Urinary bladder (tissue), 4 donors: ENCODE measurements around the gene CADPS2. TPM values are rescaled to one million over a fixed set of nuclear protein-coding genes. Genes with fewer than 3 reads are reported as not detected.

Experiments
- DNase-seq: peaks from one replicate; pipeline ENCODE4 v3.0.0-alpha.2; 2015; ENCODE audit errors: extremely low spot score
- H3K27ac ChIP-seq: one replicate; pipeline ENCODE4 v1.5.1; 2013; ENCODE audit warnings: low read depth, mild to moderate bottlenecking, moderate library complexity
- H3K36me3 ChIP-seq: one replicate; pipeline ENCODE4 v1.6.1; 2013; ENCODE audit warnings: mild to moderate bottlenecking, moderate library complexity; ENCODE audit not compliant: insufficient read depth
- H3K4me1 ChIP-seq: one replicate; pipeline ENCODE4 v1.6.1; 2013; ENCODE audit warnings: mild to moderate bottlenecking, moderate library complexity; ENCODE audit not compliant: insufficient read depth
- H3K4me3 ChIP-seq: one replicate; pipeline ENCODE4 v1.5.1; 2013; ENCODE audit warnings: low read depth, low read length
- WGBS: extraction: QIAGEN DNeasy Blood & Tissue Kit; methylation state at CpG from one replicate; pipeline ENCODE4 v1.1.7; 2013; 5-methylcytosine and 5-hydroxymethylcytosine counted together
- polyA plus RNA-seq: library from polyadenylated mRNA; stranded (reverse); fragments of 200-250 nt; gene quantifications from one replicate; pipeline ENCODE4 v1.2.3, GENCODE V29; 2013
- total RNA-seq: library from RNA; depleted of rRNA; stranded (reverse); fragments of >200 nt; gene quantifications from one replicate; pipeline ENCODE4 v1.2.3, GENCODE V29; 2014
- donor health status: healthy with polysubstance abuse.
- donor health status: healthy.

Gene CADPS2
- total and polyA plus RNA-seq, 2 donors = 5.5 to 36.0 TPM

DNA sequence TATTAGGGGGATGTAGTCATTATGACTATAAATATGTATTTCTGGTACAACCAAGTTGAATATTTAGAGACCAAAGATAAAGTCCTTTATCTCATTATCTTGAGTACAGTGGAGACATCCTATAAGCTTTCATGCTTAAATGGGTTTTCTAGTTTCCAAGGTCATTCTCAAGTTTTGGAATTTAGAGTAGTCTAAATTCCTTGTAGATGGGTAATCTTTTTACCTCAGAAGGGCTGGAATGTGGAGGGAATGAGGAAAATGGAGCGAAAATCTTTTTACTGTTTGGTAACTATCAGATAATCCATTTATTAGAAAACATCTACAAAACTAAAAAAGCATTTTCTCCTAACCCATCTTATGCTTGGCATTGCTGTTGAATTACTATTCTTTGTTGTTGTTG lies 368.7 kb downstream of the CADPS2 start:
- H3K4me3 ChIP-seq = no peak overlapping the region
- WGBS = 93% methylated on average over 1 of the region's 1 CpG
- DNase-seq = no peak
- no peaks in the 10 kb centered on the region for H3K4me1 ChIP-seq
- no peaks in the 10 kb centered on the region for H3K36me3 ChIP-seq
- H3K27ac ChIP-seq = no peak overlapping the region

DNA sequence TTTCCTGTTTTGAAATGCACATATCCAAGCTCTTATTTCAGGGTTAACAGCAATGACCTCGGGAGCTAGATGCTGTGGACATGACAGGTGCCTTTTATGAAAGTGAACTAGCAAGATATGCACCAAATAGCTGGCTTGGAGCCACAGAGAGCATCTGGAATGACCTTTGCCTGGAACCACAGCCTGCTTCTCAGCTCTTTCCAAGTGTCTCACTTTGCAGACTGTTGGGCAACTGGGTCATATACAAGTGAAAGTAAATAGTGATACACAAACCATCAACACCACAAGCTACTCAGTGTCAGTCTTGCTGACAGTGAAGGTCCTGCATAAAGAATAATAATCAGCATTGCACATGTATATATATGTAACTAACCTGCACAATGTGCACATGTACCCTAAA lies 370.9 kb downstream of the CADPS2 start:
- WGBS = 47% methylated on average over 1 of the region's 1 CpG
- no peak overlapping the region for H3K27ac ChIP-seq
- H3K36me3 ChIP-seq = no peaks in the 10 kb centered on the region
- no peaks in the 10 kb centered on the region for H3K4me1 ChIP-seq
- no peak overlapping the region for H3K4me3 ChIP-seq
- no peak for DNase-seq

DNA sequence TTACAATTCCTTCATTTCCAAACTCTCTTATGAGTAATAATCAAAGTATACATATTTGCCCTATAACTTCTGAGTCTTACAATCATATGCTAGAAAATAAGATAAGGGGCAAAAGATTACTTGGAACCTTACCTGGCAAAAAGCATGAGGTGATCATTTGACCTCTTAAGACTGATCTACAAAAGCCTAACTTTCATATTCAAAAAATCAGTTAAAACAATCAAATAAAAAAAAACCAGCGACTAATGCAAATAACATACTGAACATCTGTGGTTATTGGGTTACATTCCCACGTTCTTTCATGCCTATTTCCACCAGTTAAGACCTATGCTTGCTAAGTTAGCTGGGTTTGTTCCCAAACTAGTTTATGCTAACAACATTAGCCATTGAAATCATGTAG lies 375.0 kb downstream of the CADPS2 start:
- H3K4me3 ChIP-seq = no peak overlapping the region
- no peaks in the 10 kb centered on the region for H3K36me3 ChIP-seq
- H3K27ac ChIP-seq = no peak overlapping the region
- WGBS = 83% methylated on average over 2 of the region's 2 CpGs
- no peaks in the 10 kb centered on the region for H3K4me1 ChIP-seq
- DNase-seq = no peak

DNA sequence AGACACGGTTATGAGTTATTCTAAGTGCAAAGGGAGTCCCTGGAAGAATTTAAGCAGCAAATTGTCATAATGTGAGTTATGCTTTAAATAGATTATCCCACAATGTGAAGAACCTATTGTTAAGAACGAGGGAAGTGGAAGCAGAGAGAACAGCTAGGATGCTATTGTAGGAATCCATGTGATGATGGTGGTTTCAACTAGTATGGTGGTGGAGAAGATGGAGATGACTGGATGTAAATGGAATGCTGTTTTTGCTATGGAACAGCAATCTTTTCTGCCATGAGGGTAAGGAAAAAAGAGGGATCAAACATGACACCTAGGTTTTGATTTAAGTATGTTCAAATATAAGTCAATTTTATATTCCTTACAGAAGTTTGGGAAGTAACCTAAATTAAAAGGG lies 378.7 kb downstream of the CADPS2 start:
- Histone ChIP-seq H3K27ac (no peak overlapping the region), H3K4me3 (no peak overlapping the region), H3K36me3 (no peaks in the 10 kb centered on the region), H3K4me1 (no peaks in the 10 kb centered on the region)
- DNase-seq = no peak
- 73% methylated on average over 2 of the region's 2 CpGs for WGBS

DNA sequence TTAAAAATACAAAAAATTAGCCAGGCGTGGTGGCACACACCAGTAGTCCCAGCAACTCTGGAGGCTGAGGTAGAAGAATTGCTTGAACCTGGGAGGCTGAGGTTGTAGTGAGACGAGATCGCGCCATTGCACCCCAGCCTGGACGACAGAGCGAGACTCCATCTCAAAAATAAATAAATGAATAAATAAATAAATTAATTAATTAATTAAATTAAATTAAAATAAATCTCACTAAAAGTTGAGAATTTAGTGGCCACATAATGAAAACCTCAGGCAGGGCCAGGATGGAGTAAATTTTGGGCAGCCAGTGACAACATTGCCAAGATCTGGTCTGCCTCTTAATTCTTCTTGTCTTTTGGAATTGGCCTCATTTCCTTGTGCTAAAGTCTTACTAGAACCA lies 394.3 kb downstream of the CADPS2 start:
- no peak for DNase-seq
- H3K27ac ChIP-seq = no peak overlapping the region
- 98% methylated on average over 6 of the region's 6 CpGs for WGBS
- H3K36me3 ChIP-seq = no peaks in the 10 kb centered on the region
- H3K4me1 ChIP-seq = no peaks in the 10 kb centered on the region
- H3K4me3 ChIP-seq = no peak overlapping the region

DNA sequence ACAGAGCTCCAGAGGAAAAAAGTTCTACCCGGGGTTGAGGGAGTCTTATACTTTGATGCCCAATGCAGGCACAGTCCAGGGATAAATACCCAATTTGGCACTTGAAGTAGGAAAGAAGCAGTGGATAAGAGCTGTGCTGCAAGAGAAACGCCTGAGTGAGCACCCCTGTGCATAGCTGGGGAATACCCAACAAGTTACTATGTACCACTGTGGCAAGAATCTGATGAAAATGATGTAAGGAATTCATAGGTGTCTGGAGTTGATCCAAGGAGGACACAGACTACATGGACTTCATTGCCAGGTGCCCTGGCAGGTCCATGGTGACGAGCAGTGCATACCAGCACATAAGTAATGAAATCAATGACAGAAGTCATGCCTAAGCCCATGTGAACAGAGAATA lies 398.0 kb downstream of the CADPS2 start:
- no peak overlapping the region for H3K27ac ChIP-seq
- no peaks in the 10 kb centered on the region for H3K36me3 ChIP-seq
- 89% methylated on average over 3 of the region's 3 CpGs for WGBS
- no peak overlapping the region for H3K4me3 ChIP-seq
- H3K4me1 ChIP-seq = no peaks in the 10 kb centered on the region
- no peak for DNase-seq

DNA sequence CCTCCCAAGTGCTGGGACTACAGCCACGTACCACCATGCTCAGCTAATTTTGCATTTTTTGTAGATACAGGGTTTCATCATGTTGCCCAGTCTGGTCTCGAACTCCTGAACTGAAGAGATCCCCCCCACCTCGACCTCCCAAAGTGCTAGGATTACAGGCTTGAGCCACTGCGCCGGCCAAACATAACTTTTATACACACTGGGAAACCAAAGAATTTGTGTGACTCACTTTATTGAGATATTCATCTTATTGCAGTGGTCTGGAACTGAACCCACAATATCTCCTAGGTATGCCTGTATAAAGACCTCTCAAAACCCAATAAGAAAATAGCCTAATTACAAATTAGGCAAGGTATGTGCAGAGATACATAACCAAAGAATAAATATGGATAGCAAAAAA lies 399.1 kb downstream of the CADPS2 start:
- Histone ChIP-seq H3K27ac (no peak overlapping the region), H3K4me3 (no peak overlapping the region), H3K4me1 (no peaks in the 10 kb centered on the region), H3K36me3 (no peaks in the 10 kb centered on the region)
- DNase-seq = no peak
- 75% methylated on average over 5 of the region's 5 CpGs for WGBS

DNA sequence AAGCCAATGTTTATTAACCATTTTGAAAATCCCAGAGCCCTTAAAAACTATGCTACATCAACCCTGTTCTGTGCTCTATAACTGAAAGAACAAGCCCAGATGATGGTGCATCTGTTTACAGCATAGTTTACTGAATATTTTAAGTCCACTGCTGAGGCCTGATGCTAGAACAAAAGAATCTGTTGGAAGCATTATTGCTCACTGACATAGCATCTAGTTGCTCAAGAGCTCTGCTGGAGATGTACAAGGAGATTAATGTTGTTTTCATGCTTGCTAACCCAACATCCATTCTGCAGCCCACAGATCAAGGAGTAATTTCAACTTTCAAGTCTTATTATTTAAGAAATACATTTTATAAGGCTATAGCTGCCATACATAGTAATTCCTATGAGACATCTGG lies 400.4 kb downstream of the CADPS2 start:
- no peak overlapping the region for H3K27ac ChIP-seq
- no peaks in the 10 kb centered on the region for H3K36me3 ChIP-seq
- no peak for DNase-seq
- no peak overlapping the region for H3K4me3 ChIP-seq
- no peaks in the 10 kb centered on the region for H3K4me1 ChIP-seq

DNA sequence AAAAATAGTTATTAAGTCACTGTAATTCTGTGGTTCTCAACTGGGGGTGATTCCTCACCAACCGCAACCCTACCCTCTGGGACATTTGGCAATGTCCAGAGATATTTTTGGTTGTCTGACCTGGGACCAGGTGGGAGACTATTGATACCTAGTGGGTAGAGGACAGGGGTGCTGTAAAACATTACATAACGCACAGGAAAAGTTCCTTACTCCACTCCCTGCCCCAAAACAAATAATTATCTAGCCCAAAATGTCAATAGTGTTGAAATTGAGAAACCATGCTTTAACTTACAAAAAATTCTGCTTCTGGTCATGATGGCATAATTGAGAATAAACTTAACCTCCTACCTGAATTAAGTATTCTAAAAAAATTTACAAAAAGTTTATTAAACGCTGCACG lies 404.0 kb downstream of the CADPS2 start:
- Histone ChIP-seq H3K27ac (no peak overlapping the region), H3K36me3 (no peaks in the 10 kb centered on the region), H3K4me3 (no peak overlapping the region), H3K4me1 (no peaks in the 10 kb centered on the region)
- WGBS = 91% methylated on average over 4 of the region's 4 CpGs
- DNase-seq = no peak

DNA sequence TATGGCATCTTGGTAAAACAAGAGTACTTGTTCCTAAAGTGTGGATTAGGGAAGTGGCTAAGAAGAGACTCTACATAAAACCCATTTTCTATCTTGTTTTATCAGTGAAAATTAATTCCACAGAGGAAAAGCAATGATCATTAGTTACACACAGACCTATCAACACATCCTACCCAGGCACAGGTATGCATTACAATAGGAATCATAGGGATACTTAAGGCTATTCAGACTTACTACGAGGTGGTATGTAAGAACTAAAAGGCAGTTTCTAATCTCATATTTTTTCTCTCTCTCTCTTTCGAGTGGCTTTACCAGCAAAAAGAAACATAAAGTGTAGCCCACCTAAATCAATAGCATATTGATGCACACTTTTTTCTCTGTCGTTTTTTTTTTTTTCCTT lies 415.4 kb downstream of the CADPS2 start:
- Histone ChIP-seq H3K36me3 (no peaks in the 10 kb centered on the region), H3K4me1 (no peaks in the 10 kb centered on the region), H3K4me3 (no peak overlapping the region), H3K27ac (no peak overlapping the region)
- 78% methylated on average over 3 of the region's 3 CpGs for WGBS
- no peak for DNase-seq

DNA sequence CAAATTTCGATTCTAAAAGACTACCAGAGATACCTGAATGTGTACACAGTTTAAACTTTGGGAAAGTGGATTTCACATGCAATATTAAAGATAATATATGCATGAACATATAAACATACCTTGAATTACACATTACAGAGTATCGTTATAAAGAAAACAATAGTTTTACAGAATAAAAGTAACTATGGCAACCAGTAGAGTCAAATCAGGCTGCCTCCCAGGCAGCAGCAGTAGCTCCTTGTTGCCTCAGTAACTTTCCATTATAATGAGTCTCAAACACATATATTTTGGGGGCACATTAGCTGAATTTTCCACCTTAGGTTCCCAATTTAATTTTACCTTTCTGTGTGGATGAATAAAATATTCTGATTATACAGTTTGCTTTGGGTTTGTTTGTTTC lies 417.3 kb downstream of the CADPS2 start:
- H3K36me3 ChIP-seq = peaks cover 2% of the 10 kb centered on the region
- H3K4me3 ChIP-seq = no peak overlapping the region
- WGBS = 61% methylated on average over 2 of the region's 2 CpGs
- no peak for DNase-seq
- no peak overlapping the region for H3K27ac ChIP-seq
- no peaks in the 10 kb centered on the region for H3K4me1 ChIP-seq

DNA sequence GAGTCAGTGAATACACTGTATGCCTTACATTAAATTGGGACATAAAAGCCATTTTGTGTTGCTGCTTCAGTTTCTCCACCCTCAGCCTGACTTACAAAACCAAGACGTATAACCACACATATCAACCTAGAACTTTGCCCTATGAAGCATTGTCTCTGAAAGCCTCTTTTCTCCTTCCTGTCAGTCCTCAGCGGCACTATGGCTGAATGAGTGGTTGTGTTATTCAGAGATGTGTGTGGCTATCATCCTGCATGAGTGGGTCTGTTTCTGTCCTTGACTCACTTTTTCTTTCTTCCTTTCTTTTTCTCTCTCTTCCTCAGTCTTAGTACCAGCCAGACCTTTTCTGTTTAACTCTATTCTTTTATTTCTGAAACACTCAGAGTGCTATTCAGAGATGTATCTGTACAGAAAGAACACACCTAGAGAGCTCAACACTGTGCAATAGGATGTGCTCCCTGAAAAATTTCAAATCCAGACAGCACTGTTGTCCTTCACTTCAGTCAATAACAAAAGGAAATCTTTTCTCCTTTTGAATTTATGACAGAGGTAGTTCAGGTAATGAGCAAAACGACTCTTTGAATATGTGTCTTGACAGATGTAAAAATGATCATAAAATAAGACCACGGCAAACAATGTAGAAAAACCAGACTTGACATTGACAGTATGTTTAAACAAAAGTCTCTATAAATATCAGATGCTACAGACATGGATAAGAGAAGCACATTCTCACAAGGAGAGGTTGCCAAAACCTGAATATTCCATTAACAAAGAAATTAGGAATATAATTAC lies 418.4 kb downstream of the CADPS2 start:
- 52% methylated on average over 4 of the region's 4 CpGs for WGBS
- Histone ChIP-seq H3K36me3 (peaks cover 2% of the 10 kb centered on the region), H3K27ac (no peak overlapping the region), H3K4me1 (no peaks in the 10 kb centered on the region), H3K4me3 (no peak overlapping the region)
- no peak for DNase-seq

DNA sequence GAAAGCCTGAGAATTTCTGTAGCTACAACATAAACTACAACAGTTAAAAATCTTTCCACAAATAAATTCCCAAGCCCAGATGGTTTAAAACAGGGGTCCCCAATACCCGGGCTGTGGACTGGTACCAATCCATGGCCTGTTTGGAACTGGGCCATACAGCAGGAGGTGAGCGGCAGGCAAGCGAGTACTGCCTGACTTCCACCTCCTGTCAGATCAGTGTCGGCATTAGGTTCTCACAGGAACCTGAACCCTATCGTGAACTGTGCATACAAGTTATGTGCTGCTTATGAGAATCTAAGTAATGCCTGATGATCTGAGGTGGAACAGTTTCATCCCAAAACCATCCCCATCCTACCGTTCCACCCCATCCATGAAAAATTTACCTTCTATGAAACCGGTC lies 421.0 kb downstream of the CADPS2 start:
- Histone ChIP-seq H3K27ac (no peak overlapping the region), H3K4me3 (no peak overlapping the region), H3K4me1 (no peaks in the 10 kb centered on the region), H3K36me3 (peaks cover 2% of the 10 kb centered on the region)
- 95% methylated on average over 7 of the region's 7 CpGs for WGBS
- DNase-seq = no peak

DNA sequence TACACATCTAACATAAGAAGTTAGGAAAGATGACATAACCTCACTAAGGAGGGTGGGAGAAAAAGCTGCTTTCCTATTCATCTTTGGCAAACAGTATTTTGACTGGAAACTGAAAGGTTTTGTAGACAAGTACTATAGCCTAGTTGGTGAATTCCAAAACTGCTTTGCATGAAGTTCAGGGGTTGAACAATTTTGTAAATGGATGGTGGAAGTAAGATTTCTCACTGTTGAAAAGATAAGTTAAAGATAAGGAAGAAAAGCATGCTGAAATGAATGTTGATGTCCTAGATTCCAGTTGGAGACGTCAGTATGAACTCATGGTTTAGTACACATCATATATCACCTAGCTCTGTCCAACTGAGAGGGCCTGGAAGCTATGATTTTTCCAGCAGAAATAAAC lies 422.6 kb downstream of the CADPS2 start:
- Histone ChIP-seq H3K4me1 (no peaks in the 10 kb centered on the region), H3K27ac (no peak overlapping the region), H3K36me3 (peaks cover 2% of the 10 kb centered on the region), H3K4me3 (no peak overlapping the region)
- DNase-seq = no peak
- 40% methylated on average over 1 of the region's 1 CpG for WGBS

DNA sequence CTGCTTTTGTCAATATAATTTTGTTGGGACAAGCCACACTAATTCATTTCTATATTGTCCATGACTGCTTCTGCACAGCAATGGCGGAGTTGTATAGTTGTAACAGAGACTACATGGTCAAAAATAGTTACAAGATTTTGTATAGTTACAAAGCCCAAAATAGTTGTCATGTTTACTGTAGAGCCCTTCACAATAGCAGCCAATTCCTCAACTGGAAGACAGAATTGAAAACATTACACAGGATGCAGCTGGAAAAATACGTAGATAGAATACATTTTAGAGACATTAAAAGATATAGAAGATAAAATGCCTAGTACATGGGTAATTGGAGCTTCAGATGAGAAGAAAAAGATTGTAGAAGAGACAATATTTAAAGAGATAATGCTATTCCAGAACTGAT lies 425.3 kb downstream of the CADPS2 start:
- peaks cover 2% of the 10 kb centered on the region for H3K36me3 ChIP-seq
- WGBS = 80% methylated on average over 2 of the region's 2 CpGs
- no peak overlapping the region for H3K27ac ChIP-seq
- DNase-seq = no peak
- no peak overlapping the region for H3K4me3 ChIP-seq
- no peaks in the 10 kb centered on the region for H3K4me1 ChIP-seq
